ENCODE data around the gene C22orf31.
"Not testable (repeated sequence)": the region's sequence is repeated elsewhere in the genome, so short reads cannot be mapped to it uniquely, and the experiment has no call there.

Gene C22orf31

GRCh38 chr22:29053048-29053702 lies 8.5 kb downstream of the C22orf31 start:
- no peak for DNase-seq

GRCh38 chr22:29050457-29050856 lies 11.2 kb downstream of the C22orf31 start:
- no peak for DNase-seq

DNA sequence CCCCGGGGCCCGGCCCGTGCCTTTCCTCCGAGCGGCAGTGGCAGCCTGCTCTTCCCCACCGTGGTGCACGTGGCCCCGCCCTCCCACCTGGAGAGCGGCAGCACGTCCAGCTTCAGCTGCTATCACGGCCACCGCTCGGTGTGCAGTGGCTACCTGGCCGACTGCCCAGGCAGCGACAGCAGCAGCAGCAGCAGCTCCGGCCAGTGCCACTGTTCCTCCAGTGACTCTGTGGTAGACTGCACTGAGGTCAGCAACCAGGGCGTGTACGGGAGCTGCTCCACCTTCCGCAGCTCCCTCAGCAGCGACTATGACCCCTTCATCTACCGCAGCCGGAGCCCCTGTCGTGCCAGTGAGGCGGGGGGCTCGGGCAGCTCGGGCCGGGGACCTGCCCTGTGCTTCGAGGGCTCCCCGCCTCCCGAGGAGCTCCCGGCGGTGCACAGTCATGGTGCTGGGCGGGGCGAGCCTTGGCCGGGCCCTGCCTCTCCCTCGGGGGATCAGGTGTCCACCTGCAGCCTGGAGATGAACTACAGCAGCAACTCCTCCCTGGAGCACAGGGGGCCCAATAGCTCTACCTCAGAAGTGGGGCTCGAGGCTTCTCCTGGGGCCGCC lies 11.9 kb downstream of the C22orf31 start:
- DNase-seq = no peak

GRCh38 chr22:29048822-29049654 lies 12.6 kb downstream of the C22orf31 start:
- no peak for DNase-seq

DNA sequence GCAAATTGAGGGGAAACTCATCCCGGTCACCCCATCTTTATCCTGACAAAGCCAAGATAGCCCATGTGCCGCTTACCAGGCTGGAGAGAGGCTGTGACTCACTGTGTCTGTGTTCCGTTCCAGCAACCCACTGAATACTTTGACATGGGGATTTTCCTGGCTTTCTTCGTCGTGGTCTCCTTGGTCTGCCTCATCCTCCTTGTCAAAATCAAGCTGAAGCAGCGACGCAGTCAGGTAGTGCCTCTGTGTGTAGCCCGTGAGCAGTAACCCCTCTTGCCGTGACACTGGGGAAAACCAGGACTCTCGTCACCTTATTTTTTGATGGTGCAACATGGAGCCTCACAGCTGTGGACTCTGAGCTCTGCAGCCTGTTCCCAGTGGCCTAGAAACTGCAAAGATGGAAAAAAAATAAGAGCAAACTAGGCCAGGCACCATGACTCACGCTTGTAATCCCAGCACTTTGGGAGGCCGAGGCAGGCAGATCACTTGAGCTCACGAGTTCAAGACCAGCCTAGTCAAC lies 16.9 kb downstream of the C22orf31 start:
- no peak for DNase-seq

GRCh38 chr22:29043906-29044575 lies 17.6 kb downstream of the C22orf31 start:
- no peak for DNase-seq

GRCh38 chr22:29041408-29041807 lies 20.2 kb downstream of the C22orf31 start:
- no peak for DNase-seq

DNA sequence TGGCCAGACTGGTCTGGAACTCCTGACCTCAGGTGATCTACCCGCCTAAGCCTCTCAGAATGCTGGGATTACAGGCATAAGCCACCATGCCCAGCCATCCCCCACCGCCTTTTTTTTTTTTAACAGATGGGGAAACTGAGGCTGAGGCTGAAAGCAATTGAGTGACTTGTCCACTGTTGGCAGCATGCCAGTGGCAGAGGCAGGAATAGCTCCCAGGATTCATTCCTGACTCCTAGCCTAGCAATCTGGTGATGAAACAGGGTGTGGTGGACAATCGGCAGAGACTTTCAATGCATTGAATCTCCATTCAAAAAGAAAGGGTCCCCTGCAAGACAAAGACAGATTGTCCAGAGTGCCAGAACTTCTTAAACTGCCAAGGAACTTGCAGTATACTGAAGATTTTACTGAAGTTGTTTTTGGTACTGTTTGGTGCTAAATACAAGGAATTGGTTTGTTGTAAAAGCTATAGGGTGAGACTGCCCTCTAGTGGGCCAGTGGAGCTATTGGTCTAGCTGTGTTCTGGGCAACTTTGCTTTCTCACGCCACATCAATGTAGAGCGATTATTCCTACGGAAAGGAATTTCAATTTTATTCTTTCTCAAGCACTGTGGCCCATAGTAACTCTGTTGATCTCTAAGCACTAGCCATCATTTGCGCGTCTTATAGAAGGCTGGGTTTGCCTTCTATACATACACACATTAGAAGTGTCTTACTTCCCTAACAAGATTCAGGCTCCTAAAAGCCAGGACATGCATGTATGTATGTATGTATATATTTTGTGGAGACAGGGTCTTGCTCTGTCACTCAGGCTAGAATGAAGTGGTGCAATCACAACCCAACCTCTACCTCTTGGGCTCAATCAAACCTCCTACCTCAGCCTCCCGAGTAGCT lies 21.0 kb downstream of the C22orf31 start:
- peak; percentile 14 for DNase-seq

- DNase-seq = not testable (repeated sequence)
These were observed 21.9 kb downstream of the C22orf31 start for GRCh38 chr22:29039684-29040083.

- DNase-seq = no peak
These were observed 22.5 kb downstream of the C22orf31 start for GRCh38 chr22:29039148-29039547.

DNA sequence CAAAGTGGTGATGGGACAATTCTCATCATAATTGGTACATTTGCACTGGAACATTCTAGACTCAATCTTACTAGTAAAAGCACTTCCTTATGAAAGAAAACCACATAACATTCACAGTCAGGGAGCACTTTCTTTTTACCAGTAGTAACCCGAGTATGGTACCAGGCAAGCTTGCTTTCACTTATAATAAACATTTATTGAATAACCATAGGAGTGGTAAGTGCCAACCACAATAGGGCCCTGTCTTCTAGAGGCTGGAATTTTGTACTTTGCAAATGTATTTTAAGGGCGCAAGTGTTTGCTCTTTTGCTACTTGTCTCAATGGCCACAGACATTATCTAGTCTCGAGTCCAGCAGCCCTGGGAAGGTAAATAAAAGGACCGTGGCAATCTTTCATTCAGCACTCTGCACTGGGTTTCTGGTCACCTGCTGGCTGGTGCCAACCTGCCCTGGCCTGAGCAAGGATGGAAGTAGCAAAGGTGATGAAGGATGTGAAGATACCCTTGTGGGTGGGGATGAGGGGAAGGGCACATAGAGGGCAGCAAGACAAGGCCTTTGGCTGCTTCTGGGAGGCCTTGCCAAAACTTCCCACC lies 24.2 kb downstream of the C22orf31 start:
- no peak for DNase-seq

- no peak for DNase-seq
These were observed 29.0 kb downstream of the C22orf31 start for GRCh38 chr22:29032584-29032983.

DNA sequence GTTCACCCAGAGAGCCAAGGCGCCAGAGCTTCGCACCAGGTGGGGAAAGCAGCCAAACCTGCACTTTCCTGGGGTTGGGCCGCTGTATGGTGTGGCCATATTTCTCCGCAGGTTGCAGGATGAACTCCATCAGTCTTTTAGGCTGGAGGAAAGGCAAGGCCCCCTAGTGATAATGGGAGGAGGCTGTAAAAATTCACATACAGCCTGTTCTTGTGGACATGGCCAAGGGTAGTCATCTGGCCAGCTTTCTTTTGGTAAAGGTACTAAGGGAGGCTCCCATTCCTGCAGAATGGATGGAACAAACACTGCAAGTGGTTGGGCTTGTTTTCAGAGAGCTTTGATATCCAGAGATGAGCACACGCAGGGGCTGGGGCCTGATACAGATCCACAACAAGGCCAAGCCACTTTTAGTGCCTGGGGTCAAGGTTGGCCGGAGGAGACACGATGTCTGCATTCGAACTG lies 29.6 kb downstream of the C22orf31 start:
- DNase-seq = no peak

DNA sequence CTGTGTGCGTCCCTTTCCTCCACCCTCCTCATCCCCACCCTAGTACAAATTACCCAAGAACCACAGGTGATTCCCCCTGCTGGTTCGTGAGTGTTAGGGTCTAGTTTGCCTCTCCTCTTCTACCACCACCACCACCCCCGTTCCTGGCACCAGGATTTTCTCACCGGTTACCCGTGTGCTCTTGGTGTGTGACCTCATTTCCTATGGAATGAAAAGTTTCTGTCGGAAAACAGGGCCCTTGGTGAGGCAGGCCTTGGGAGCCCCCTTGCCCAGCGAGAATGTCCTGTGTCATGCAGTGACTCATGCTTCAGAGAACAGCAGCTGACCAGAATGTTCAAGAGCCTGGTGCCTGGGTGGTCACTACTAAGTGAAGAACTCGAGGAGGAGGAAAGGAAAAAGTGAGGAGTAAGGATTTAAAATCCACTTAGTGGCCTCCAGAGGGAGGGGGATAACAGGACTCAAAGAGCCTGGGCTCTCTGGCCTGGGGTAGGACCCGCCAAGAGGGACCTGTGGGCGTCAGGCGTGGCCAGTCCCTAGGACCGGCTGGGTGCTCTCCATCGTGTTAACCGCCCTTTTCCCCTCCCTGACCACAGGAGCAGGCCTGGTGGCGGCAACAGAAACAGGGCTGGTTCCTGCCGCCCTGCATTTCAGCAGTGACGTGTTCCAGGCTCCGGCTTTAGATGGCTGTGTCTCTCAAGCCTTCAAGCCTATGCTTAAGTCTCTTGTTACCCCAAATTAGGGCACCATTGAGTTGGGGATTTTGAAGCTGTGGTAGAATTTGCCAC lies 30.2 kb downstream of the C22orf31 start:
- no peak for DNase-seq

DNA sequence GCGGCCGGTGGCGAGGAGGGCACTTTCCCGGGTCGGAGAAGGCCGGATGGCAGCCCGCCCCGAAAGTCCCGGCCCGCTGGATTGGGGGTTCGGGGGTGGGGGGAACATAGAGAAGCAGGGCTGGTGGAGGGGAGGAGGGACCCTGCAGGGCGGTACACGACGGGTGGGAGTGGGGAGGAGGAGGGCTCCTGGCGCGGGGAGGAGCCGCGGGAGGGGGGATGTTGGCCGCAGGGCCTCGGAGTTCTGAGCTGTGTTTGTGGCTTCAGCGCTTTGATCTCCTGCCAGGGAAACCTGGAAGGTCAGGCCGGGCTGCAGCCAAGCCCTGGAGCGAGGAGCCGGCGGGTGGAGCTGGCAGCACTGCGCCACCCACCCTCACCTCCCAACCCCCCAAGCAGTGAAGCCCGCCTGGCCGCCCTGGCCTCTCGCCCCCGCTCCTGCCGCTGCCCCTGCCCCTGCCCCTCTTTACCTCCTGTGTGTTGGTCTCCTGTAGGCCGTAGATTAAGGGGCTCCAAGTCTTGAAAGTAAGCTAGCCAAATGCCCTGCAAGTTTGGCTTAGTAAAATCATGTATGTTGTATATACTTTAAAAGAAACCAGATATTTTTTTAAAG lies 30.9 kb downstream of the C22orf31 start:
- no peak for DNase-seq

DNA sequence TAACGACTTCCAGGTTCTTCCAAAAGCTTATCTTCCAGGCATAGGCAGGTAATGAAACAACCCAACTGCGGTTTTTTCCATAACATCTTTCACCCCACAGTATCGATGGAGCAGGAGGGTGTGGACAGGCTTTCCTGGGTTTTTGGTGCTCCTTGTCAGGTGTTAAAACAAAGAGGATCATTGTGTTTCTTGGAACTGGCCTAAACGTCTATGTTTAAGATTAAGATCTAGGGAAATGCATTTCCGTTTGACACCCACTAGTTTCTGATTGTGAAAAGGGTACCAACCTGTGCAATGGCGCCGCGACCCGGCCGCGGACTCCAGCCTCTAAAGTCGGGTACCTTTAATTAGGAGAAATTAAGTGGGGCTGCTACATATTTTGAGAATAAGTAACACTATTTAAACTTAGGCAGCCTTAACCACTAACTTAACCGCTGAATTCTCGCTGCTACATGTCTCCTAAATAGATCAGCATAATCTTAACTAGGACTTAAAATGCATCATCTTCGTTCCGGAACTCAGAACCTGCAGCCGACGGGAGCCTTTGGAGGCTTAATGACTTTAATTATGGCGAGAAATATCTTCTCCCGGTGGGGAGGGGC lies 31.5 kb downstream of the C22orf31 start:
- DNase-seq = no peak

DNA sequence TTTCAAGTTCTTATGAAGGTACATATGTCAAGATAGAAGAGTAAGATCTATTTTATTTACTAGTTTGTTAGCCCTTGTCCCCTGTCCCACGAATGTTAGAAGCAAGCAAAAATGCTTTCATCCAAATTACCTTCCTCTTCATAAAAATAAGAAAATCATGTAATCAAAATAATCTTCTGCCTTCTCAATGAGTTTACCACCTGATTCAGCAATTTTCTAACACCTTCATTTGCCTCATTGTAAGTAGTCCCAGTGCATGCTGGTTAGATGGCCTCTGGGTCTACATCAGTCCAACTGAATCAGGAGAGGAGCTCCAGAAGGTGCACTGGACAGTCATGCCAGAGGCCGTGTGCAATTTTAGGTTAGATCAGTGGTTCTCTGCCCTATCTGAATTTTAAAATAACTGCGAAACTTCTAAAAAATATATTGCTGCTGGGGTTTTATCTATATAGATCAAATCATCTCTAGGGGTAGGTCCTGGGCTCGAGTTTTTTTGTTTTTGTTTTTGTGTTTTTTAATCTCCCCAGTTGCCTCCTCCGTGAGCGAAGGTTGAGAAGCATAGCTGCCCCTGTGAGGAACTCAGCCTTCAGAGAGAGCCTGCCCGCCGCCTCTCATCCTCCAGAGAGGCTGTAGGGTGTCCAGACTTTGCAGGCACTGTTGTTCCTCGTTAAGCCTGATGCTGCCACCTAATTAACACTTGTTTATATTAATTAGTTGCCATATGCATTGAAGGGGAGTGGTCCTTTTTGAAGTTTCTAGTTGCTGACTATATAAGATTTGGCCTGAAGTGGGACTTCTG lies 32.2 kb downstream of the C22orf31 start:
- DNase-seq = no peak

GRCh38 chr22:29028468-29028867 lies 33.2 kb downstream of the C22orf31 start:
- DNase-seq = no peak

DNA sequence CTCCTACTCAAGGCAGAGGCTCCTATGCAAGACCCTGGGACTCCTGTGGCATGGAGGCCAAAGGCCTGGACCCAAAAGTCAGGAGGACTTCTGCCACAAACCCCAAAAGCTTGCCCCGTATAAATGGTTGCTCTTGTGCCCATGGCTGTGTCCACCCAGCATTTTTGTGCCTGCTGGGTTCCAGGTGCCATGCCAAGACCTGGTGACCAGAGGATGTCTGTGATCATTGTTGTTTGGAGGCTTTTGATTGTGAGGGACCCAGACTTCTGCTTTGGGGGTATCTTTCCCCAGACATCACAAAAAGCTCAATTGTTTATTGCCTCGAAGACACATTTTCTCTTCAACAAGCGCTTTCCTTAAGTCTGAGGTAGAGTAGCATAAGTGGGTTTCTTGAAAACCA lies 35.1 kb downstream of the C22orf31 start:
- DNase-seq = no peak
